WTC11 (cell line): ENCODE results near the gene CTNNA3. TPM values are rescaled to one million over a fixed set of nuclear protein-coding genes. Genes with fewer than 3 reads are reported as not detected.
A peak's percentile ranks its signal among the peaks of the same experiment; 100 is the strongest.

ENCODE experiments used
- ATAC-seq: fragments of 200-7000 bp; cut with Tn5 transposase; 2 replicates; pipeline ENCODE4 v1.10.0; 2021; ENCODE audit warnings: mild to moderate bottlenecking, moderate library complexity
- CTCF ChIA-PET: fragments of 300-600 bp; sonication (Branson Sonifier 250); formaldehyde crosslinking; loops from one replicate; lab custom pipeline; 2021; ENCODE audit warnings: antibody characterized with exemption; lab: Charles Lee
- POLR2A ChIA-PET: fragments of 350-600 bp; sonication (Branson Sonifier 250); formaldehyde crosslinking; loops from one replicate; lab custom pipeline; 2021; ENCODE audit warnings: antibody characterized with exemption; lab: Charles Lee
- DNase-seq: peaks from one replicate; pipeline ENCODE4 v3.0.0; 2021; ENCODE audit warnings: low spot score
- H3K27ac Mint-ChIP-seq: 2 replicates; pipeline ENCODE4 v1.8.0; 2021; ENCODE audit warnings: mixed read lengths
- H3K27me3 Mint-ChIP-seq: 2 replicates; pipeline ENCODE4 v1.8.0; 2021; ENCODE audit warnings: low read depth, mild to moderate bottlenecking, moderate library complexity, mixed read lengths
- H3K36me3 Mint-ChIP-seq: 2 replicates; pipeline ENCODE4 v1.8.0; 2021; ENCODE audit warnings: mixed read lengths
- H3K4me1 Mint-ChIP-seq: 2 replicates; pipeline ENCODE4 v1.8.0; 2022; ENCODE audit warnings: mixed read lengths
- H3K4me3 Mint-ChIP-seq: 2 replicates; pipeline ENCODE4 v1.8.0; 2021; ENCODE audit warnings: mild to moderate bottlenecking, moderate library complexity, mixed read lengths
- H3K9me3 Mint-ChIP-seq: 2 replicates; pipeline ENCODE4 v1.8.0; 2021; ENCODE audit warnings: mixed read lengths
- ATF1 ChIP-seq: sonication (generic); formaldehyde crosslinking; IDR thresholded peaks from 2 replicates; pipeline ENCODE4 v1.8.1; 2023; ENCODE audit warnings: mild to moderate bottlenecking, moderate library complexity, missing genetic modification reagents
- CBFB ChIP-seq: sonication (generic); formaldehyde crosslinking; IDR thresholded peaks from 2 replicates; pipeline ENCODE4 v1.8.1; 2022; ENCODE audit warnings: mild to moderate bottlenecking, low read depth, missing genetic modification reagents
- CREM ChIP-seq: sonication (generic); formaldehyde crosslinking; IDR thresholded peaks from 2 replicates; pipeline ENCODE4 v1.8.1; 2022; ENCODE audit warnings: mild to moderate bottlenecking, missing genetic modification reagents, moderate library complexity
- E2F4 ChIP-seq: sonication (generic); formaldehyde crosslinking; IDR thresholded peaks from 2 replicates; pipeline ENCODE4 v1.8.1; 2022; ENCODE audit warnings: low read depth, mild to moderate bottlenecking, moderate library complexity, missing genetic modification reagents, borderline replicate concordance
- ERG ChIP-seq: fragments of 250-450 bp; sonication (Bioruptor Pico); IDR thresholded peaks from 2 replicates; pipeline ENCODE4 v1.8.0; 2021; ENCODE audit warnings: mild to moderate bottlenecking
- FOXJ3 ChIP-seq: sonication (generic); formaldehyde crosslinking; IDR thresholded peaks from 2 replicates; pipeline ENCODE4 v1.9.0; 2021; ENCODE audit warnings: missing genetic modification reagents, mild to moderate bottlenecking, borderline replicate concordance
- FOXK1 ChIP-seq: sonication (generic); formaldehyde crosslinking; IDR thresholded peaks from 2 replicates; pipeline ENCODE4 v1.8.0; 2022; ENCODE audit warnings: mild to moderate bottlenecking, moderate library complexity, missing genetic modification reagents
- GTF2I ChIP-seq: fragments of 250-450 bp; sonication (Bioruptor Pico); conservative IDR thresholded peaks from 2 replicates; pipeline ENCODE4 v1.4.0; 2021; ENCODE audit warnings: mild to moderate bottlenecking
- HMGXB4 ChIP-seq: sonication (generic); formaldehyde crosslinking; IDR thresholded peaks from 2 replicates; pipeline ENCODE4 v1.8.1; 2023; ENCODE audit warnings: mild to moderate bottlenecking, moderate library complexity, missing genetic modification reagents
- IRF2 ChIP-seq: sonication (generic); formaldehyde crosslinking; IDR thresholded peaks from 2 replicates; pipeline ENCODE4 v1.8.0; 2022; ENCODE audit warnings: low read depth, missing genetic modification reagents, borderline replicate concordance
- JAZF1 ChIP-seq: fragments of 250-450 bp; sonication (Bioruptor Pico); IDR thresholded peaks from 2 replicates; pipeline ENCODE4 v1.9.0; 2021; ENCODE audit warnings: moderate library complexity, mild to moderate bottlenecking, inconsistent platforms
- KAT7 ChIP-seq: sonication (generic); formaldehyde crosslinking; IDR thresholded peaks from 2 replicates; pipeline ENCODE4 v1.8.1; 2023; ENCODE audit warnings: missing genetic modification reagents, mild to moderate bottlenecking, borderline replicate concordance
- MAX ChIP-seq: sonication (generic); formaldehyde crosslinking; IDR thresholded peaks from 2 replicates; pipeline ENCODE4 v1.8.0; 2022; ENCODE audit warnings: mild to moderate bottlenecking, missing genetic modification reagents
- MYBL2 ChIP-seq: sonication (generic); formaldehyde crosslinking; IDR thresholded peaks from 2 replicates; pipeline ENCODE4 v1.8.1; 2023; ENCODE audit warnings: mild to moderate bottlenecking, moderate library complexity, missing genetic modification reagents
- NFATC4 ChIP-seq: fragments of 250-450 bp; sonication (Bioruptor Pico); IDR thresholded peaks from 2 replicates; pipeline ENCODE4 v1.9.0; 2021; ENCODE audit warnings: mild to moderate bottlenecking
- NFYB ChIP-seq: sonication (generic); formaldehyde crosslinking; conservative IDR thresholded peaks from 2 replicates; pipeline ENCODE4 v1.8.0; 2022; ENCODE audit warnings: low read depth, missing genetic modification reagents
- OVOL2 ChIP-seq: fragments of 250-450 bp; sonication (Bioruptor Pico); IDR thresholded peaks from 2 replicates; pipeline ENCODE4 v1.9.0; 2021; ENCODE audit warnings: mild to moderate bottlenecking, borderline replicate concordance
- RORB ChIP-seq: fragments of 250-450 bp; sonication (Bioruptor Pico); IDR thresholded peaks from 2 replicates; pipeline ENCODE4 v1.9.0; 2021; ENCODE audit warnings: mild to moderate bottlenecking
- SMAD4 ChIP-seq: sonication (generic); formaldehyde crosslinking; IDR thresholded peaks from 2 replicates; pipeline ENCODE4 v1.8.0; 2022; ENCODE audit warnings: mild to moderate bottlenecking, missing genetic modification reagents
- STAT6 ChIP-seq: sonication (generic); formaldehyde crosslinking; conservative IDR thresholded peaks from 2 replicates; pipeline ENCODE4 v1.8.1; 2023; ENCODE audit warnings: mild to moderate bottlenecking, low read depth, missing genetic modification reagents, moderate library complexity
- TP53 ChIP-seq: sonication (generic); formaldehyde crosslinking; IDR thresholded peaks from 2 replicates; pipeline ENCODE4 v1.8.1; 2023; ENCODE audit warnings: mild to moderate bottlenecking, missing genetic modification reagents
- USF1 ChIP-seq: sonication (generic); formaldehyde crosslinking; IDR thresholded peaks from 2 replicates; pipeline ENCODE4 v1.8.0; 2022; ENCODE audit warnings: mild to moderate bottlenecking, missing genetic modification reagents
- ZNF232 ChIP-seq: sonication (generic); formaldehyde crosslinking; IDR thresholded peaks from 2 replicates; pipeline ENCODE4 v1.8.0; 2022; ENCODE audit warnings: mild to moderate bottlenecking, missing genetic modification reagents
- total RNA-seq: library from RNA; stranded (reverse); gene quantifications from 3 replicates; pipeline ENCODE4 v1.2.3, GENCODE V29; 2021
- TF ChIP-seq, protein P1 (sequence below): sonication (generic); formaldehyde crosslinking; IDR thresholded peaks from 2 replicates; pipeline ENCODE4 v1.8.1; 2023; ENCODE audit warnings: mild to moderate bottlenecking, missing genetic modification reagents, moderate library complexity
- TF ChIP-seq, protein P2 (sequence below): sonication (generic); formaldehyde crosslinking; IDR thresholded peaks from 2 replicates; pipeline ENCODE4 v1.8.1; 2023; ENCODE audit warnings: mild to moderate bottlenecking, missing genetic modification reagents, borderline replicate concordance

CTNNA3 gene
- total RNA-seq, 1 experiment from 2014 or later = 6.1 TPM

DNA sequence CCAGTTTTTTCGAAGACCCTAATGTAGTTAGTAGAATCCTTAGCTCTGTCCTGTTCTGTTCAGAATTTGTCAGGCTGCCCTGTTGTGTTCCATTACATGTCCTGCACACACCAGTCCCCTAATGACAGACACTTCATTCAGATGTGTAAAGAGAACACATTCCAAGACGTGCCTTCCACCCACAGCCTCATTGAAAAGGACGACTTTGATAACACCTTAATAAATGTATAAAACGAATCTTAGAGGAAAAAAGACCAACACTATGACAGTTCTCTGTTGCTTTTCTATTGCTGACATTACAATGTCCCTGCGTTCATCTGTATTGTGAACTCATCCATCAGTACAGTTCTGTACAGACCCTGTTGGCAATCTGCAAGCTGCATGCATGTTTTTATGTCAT, 766.6 kb downstream of the CTNNA3 start (continued):
- no peak for TF ChIP-seq STAT6
- no peak for TF ChIP-seq ZNF232 (CRISPR knock-in tag)
- no peak for TF ChIP-seq ERG (CRISPR knock-in tag)
- TF ChIP-seq OVOL2 (CRISPR knock-in tag) = no peak
- TF ChIP-seq TP53 (CRISPR knock-in tag) = no peak
- TF ChIP-seq MYBL2 (CRISPR knock-in tag) = no peak
- no peak for TF ChIP-seq KAT7 (CRISPR knock-in tag)
- TF ChIP-seq NFYB (CRISPR knock-in tag) = no peak
- no peak for TF ChIP-seq SMAD4 (CRISPR knock-in tag)
- no peak for TF ChIP-seq MAX (CRISPR knock-in tag)
- TF ChIP-seq FOXK1 = no peak
- TF ChIP-seq, all 79 proteins: peak for 0

DNA sequence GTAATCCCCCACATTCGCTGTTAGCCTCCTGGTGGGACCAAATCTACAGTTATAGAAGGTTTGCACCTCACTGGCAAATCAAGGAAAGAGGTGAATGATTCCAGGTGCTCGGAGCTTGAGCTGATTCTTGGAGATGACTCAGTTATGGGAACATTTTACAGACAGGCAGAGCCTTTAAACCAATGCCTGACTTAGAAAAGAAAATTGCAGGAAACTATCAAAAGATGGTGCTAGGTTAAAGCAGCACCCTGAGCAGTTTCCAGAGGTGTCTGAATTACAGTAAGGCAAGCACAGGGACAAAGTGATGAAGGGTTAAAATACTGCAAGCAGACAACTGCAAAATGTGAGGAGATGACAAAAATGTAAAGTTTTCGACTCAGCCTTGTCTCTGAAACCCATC, 767.2 kb downstream of the CTNNA3 start:
- H3K9me3 Mint-ChIP-seq = no peaks in the 10 kb centered on the region
- ChIA-PET POLR2A (no interaction called here), CTCF (interaction anchor here (0.8 to 2.2 kb wide), 4 partner anchors 12 to 602 kb away, joined by 3 to 10 read pairs (median 6); no protein-coding TSS in a partner anchor)
- peak overlapping the region; percentile 82 for H3K4me3 Mint-ChIP-seq
- H3K36me3 Mint-ChIP-seq = no peaks in the 10 kb centered on the region
- H3K27ac Mint-ChIP-seq = no peak overlapping the region
- TF ChIP-seq IRF2 (CRISPR knock-in tag) (no peak), ZNF232 (CRISPR knock-in tag) (no peak), RORB (CRISPR knock-in tag) (no peak), CBFB (no peak), HMGXB4 (CRISPR knock-in tag) (no peak), JAZF1 (no peak), FOXJ3 (no peak), NFATC4 (CRISPR knock-in tag) (no peak), ATF1 (no peak), MYBL2 (CRISPR knock-in tag) (no peak), GTF2I (CRISPR knock-in tag) (no peak), USF1 (CRISPR knock-in tag) (no peak), E2F4 (no peak), CREM (CRISPR knock-in tag) (no peak)
- TF ChIP-seq, protein P1, sequence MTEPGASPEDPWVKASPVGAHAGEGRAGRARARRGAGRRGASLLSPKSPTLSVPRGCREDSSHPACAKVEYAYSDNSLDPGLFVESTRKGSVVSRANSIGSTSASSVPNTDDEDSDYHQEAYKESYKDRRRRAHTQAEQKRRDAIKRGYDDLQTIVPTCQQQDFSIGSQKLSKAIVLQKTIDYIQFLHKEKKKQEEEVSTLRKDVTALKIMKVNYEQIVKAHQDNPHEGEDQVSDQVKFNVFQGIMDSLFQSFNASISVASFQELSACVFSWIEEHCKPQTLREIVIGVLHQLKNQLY (CRISPR knock-in tag) = no peak
- TF ChIP-seq, protein P2, sequence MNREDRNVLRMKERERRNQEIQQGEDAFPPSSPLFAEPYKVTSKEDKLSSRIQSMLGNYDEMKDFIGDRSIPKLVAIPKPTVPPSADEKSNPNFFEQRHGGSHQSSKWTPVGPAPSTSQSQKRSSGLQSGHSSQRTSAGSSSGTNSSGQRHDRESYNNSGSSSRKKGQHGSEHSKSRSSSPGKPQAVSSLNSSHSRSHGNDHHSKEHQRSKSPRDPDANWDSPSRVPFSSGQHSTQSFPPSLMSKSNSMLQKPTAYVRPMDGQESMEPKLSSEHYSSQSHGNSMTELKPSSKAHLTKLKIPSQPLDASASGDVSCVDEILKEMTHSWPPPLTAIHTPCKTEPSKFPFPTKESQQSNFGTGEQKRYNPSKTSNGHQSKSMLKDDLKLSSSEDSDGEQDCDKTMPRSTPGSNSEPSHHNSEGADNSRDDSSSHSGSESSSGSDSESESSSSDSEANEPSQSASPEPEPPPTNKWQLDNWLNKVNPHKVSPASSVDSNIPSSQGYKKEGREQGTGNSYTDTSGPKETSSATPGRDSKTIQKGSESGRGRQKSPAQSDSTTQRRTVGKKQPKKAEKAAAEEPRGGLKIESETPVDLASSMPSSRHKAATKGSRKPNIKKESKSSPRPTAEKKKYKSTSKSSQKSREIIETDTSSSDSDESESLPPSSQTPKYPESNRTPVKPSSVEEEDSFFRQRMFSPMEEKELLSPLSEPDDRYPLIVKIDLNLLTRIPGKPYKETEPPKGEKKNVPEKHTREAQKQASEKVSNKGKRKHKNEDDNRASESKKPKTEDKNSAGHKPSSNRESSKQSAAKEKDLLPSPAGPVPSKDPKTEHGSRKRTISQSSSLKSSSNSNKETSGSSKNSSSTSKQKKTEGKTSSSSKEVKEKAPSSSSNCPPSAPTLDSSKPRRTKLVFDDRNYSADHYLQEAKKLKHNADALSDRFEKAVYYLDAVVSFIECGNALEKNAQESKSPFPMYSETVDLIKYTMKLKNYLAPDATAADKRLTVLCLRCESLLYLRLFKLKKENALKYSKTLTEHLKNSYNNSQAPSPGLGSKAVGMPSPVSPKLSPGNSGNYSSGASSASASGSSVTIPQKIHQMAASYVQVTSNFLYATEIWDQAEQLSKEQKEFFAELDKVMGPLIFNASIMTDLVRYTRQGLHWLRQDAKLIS (CRISPR knock-in tag) = no peak
- DNase-seq (no peak), ATAC-seq (no peak)
- H3K27me3 Mint-ChIP-seq = peaks cover 30% of the 10 kb centered on the region
- H3K4me1 Mint-ChIP-seq = peaks cover 66% of the 10 kb centered on the region
